Measurements from ENCODE around the gene EXOC3L2.

GRCh38 chr19:45262570-45262969, 17.4 kb upstream of the EXOC3L2 start:
- no peak for TF ChIP-seq EZH2 (optimal IDR thresholded peaks at IDR 0.05; ENCODE audit: low read depth, low read length)
- no peak for TF ChIP-seq CTCF (IDR thresholded peaks at IDR 0.05; ENCODE audit: low read length)
